K562 treated with DMSO at 1 percent for 4 hours (cell line): ENCODE measurements around the gene GNPTG. TPM values are rescaled to one million over a fixed set of nuclear protein-coding genes. Genes with fewer than 3 reads are reported as not detected.

Experiments
- total RNA-seq: library from RNA; unstranded; fragments of 300-600 nt; gene quantifications from 2 replicates; pipeline ENCODE4 v1.2.3, GENCODE V29; 2022; ENCODE audit not compliant: insufficient read depth

Gene GNPTG
- 25.5 and 25.7 TPM in 2 replicates for total RNA-seq

DNA sequence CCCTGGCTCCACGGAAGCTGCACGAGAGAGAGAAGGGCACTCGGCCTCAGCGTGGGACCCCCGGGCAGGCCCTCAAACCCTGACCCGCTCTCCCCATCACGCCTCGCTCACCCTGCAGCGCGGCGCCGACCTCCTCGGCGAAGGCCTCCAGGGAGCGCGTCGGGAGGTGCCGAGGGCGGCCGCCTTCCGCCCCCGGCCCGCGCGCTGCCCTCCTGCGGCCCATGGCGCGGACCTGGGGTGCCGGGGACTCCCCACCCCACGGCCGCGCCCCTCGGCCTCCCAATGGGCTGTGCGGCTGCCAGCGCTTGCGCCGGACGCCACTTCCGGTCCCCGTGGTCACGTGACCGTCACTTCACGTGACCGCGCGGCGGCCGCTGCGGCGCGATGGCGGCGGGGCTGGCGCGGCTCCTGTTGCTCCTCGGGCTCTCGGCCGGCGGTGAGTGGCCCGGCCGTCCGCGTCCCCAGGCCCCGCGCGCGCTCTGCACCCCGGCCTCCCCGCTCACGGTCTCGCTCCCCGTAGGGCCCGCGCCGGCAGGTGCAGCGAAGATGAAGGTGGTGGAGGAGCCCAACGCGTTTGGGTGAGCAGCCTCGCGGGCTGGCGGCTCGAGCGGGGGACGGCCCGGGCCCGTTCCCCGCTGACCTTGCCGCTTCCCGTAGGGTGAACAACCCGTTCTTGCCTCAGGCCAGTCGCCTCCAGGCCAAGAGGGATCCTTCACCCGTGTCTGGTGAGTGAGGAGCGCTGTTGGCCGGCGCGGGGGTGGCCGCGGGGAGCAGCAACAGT lies at the start of gene GNPTG, which contains the start of gene TSR3:
TSS of gene GNPTG (plus strand) at position 350 of the 781 bp plus-strand sequence. CDS start at position 385, 35 bp downstream.
TSS of gene TSR3 (minus strand) at position 297 of the 781 bp plus-strand sequence. CDS start at position 223, 74 bp downstream.

DNA sequence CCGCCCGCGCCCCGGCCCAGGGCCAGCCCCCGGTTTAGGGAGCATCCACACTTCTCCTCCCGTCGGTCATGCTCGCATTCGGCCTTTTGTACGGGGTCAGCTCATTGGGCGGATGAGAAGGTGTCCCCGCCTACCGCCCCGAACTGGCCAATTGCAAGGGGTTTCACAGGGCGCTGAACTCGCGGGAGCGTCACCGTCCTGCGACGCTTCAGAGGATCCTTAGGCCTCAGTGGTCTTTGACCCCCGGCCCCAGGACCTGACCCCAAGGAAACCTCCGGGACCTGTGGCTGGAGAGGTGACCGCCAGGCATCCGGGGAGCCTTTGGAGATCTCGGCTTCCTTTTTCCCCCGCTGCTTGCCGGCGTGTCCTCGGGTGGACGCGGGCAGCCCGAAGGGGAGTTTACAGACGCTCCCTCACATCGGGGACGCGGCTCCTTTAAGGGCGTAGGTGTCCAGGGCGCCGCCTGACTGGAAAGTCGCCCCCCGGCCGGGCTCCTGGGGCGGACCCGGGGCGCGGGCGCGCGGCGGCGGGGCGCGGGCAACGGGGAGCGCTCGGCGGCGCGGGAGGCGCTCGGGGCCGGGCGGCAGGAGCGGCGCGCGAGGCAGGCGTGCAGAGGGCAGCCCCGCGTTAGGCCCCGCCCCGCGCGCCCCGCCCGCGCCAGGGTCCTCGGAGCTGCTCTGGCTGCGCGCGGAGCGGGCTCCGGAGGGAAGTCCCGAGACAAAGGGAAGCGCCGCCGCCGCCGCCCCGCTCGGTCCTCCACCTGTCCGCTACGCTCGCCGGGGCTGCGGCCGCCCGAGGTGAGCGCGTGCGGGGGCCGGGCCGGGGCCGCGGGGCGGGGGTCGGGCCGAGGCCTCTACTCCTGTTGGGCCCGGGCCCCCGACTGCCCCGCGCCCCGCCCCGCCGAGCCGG lies 42.5 kb upstream of the GNPTG start, which contains the start of gene UBE2I:
TSS of gene UBE2I (plus strand) at position 660 of the 909 bp plus-strand sequence. CDS start 4,395 bp downstream, outside the sequence.

DNA sequence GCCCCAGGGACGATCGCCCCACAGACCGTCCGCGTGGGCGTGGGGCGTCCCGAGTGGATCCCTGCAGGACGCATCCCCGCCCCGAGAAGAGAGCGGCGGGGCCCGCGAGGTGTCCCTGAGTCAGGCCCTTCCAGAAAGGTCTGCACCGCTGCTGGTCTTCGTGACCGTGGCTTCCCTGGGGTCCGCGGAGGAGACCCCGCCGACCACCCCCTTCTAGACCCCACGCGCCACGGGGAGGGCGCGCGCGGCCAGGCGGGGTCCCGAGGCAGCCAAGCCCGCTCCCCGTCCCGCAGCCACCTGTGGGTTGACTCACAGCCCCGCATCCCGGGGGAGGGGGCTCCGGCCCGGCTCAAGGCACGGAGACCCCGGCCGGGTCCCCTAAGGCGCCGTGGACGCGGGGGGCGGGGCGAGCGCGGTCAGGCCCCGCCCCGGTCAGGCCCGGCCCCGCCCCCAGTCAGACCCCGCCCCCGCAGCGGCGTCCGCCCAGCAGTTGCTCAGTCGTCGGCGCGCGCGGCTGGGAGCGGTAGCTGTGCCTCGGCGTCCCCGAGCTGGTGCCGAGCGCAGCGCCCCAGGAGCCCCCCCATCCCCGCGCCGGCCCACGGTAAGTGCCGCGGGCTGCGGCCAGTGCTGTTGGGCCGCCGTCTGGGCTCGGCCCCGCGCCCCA lies 18.4 kb upstream of the GNPTG start, which contains the start of gene BAIAP3:
TSS of gene BAIAP3 (plus strand) at position 497 of the 664 bp plus-strand sequence. CDS start 4,905 bp downstream, outside the sequence.

Other genes with a start within 250 kb of the GNPTG start
- 0.30 TPM in 1 of 2 replicates, not detected in the other for gene CACNA1H, start 198.8 kb upstream of the GNPTG start, total RNA-seq
- gene TPSG1, start 126.7 kb upstream of the GNPTG start, total RNA-seq, result not detected in 2 replicates
- gene TPSB2, start 121.7 kb upstream of the GNPTG start, total RNA-seq, result not detected in 2 replicates
- not detected in 2 replicates for gene TPSAB1, start 111.2 kb upstream of the GNPTG start, total RNA-seq
- not detected in 2 replicates for gene TPSD1, start 95.9 kb upstream of the GNPTG start, total RNA-seq
- 70.3 and 70.7 TPM in 2 replicates for gene UBE2I, start 42.3 kb upstream of the GNPTG start, total RNA-seq
- 7.1 and 9.3 TPM in 2 replicates for gene BAIAP3, start 18.3 kb upstream of the GNPTG start, total RNA-seq
- gene TSR3, start 53 bp upstream of the GNPTG start, total RNA-seq, result 58.6 and 74.0 TPM in 2 replicates
- gene UNKL, start 62.8 kb downstream of the GNPTG start, total RNA-seq, result 23.3 and 28.4 TPM in 2 replicates
- 20.7 TPM in 2 replicates for gene UQCC4, start 68.8 kb downstream of the GNPTG start, total RNA-seq
- gene PERCC1, start 79.1 kb downstream of the GNPTG start, total RNA-seq, result not detected in 2 replicates
- 0.69 TPM in 1 of 2 replicates, not detected in the other for gene CCDC154, start 92.6 kb downstream of the GNPTG start, total RNA-seq
- gene CLCN7, start 123.1 kb downstream of the GNPTG start, total RNA-seq, result 145 and 149 TPM in 2 replicates
- gene PTX4, start 137.0 kb downstream of the GNPTG start, total RNA-seq, result not detected in 2 replicates
- 40.1 and 48.0 TPM in 2 replicates for gene TELO2, start 141.4 kb downstream of the GNPTG start, total RNA-seq
- not detected in 2 replicates for gene TMEM204, start 181.7 kb downstream of the GNPTG start, total RNA-seq